Heart left ventricle (tissue), 16 donors: ENCODE results near the gene HAGHL. TPM values are rescaled to one million over a fixed set of nuclear protein-coding genes. Genes with fewer than 3 reads are reported as not detected.

Experiments
- ATAC-seq, 4 donors: fragments of 200-7000 bp; cut with Tn5 transposase; one replicate each; pipeline ENCODE4 v1.9.1; 2020 to 2022; ENCODE audit warnings: moderate library complexity in 4 of 4, mild to moderate bottlenecking in 3 of 4, moderate number of reproducible peaks in 1 of 4
- DNase-seq, 5 donors: peaks; one replicate each; pipeline ENCODE4 v3.0.0-alpha.2; 2020
- H3K27ac ChIP-seq, 12 donors: fragments of 200-600 bp; sonication (generic) in 4 of 12; one replicate each; pipeline versions ENCODE4 v1.5.0 to v1.8.0; 2016 to 2022; ENCODE audit warnings: mild to moderate bottlenecking in 2 of 12
- H3K27me3 ChIP-seq, 9 donors: fragments of 200-600 bp; sonication (generic) in 2 of 9; one replicate each; pipeline versions ENCODE4 v1.5.1 to v1.8.0; 2016 to 2022; ENCODE audit warnings: mild to moderate bottlenecking in 3 of 9
- H3K36me3 ChIP-seq, 9 donors: fragments of 200-600 bp; sonication (generic) in 2 of 9; one replicate each; pipeline versions ENCODE4 v1.5.0 to v1.8.0; 2018 to 2022; ENCODE audit warnings: mild to moderate bottlenecking in 2 of 9
- H3K4me1 ChIP-seq, 12 donors: fragments of 200-600 bp; sonication (generic) in 4 of 12; one replicate each; pipeline versions ENCODE4 v1.5.0 to v1.8.0; 2016 to 2022; ENCODE audit warnings: mild to moderate bottlenecking in 3 of 12
- H3K4me3 ChIP-seq, 12 donors: fragments of 200-600 bp; sonication (generic) in 4 of 12; one replicate each; pipeline versions ENCODE4 v1.5.0 to v1.8.0; 2017 to 2022; ENCODE audit warnings: mild to moderate bottlenecking in 9 of 12, moderate library complexity in 4 of 12
- H3K9me3 ChIP-seq, 12 donors: fragments of 200-600 bp; sonication (generic) in 4 of 12; one replicate each; pipeline versions ENCODE4 v1.5.0 to v1.8.0; 2016 to 2022; ENCODE audit warnings: mild to moderate bottlenecking in 1 of 12
- POLR2A ChIP-seq, 2 donors: fragments of 450-650 bp; IDR thresholded peaks; one replicate each; pipeline ENCODE4 v1.6.1; 2017; ENCODE audit warnings: antibody characterized with exemption in 2 of 2, mild to moderate bottlenecking in 2 of 2, moderate library complexity in 2 of 2
- WGBS, 4 donors: extraction: QIAGEN DNeasy Blood & Tissue Kit in 2 of 4; methylation state at CpG; one replicate each; pipeline versions ENCODE4 v1.1.5 to v1.1.7; 2013 to 2018; 5-methylcytosine and 5-hydroxymethylcytosine counted together
- intact Hi-C, 10 donors: fragments of 100-400 bp; cut with DNase I; formaldehyde crosslinking; loops; one replicate each; pipeline versions ENCODE4 v1.11.1 to v1.14.2; 2022
- microRNA counts, 2 donors: library from miRNA; unstranded; fragments of <30 nt; microRNA quantifications; one replicate each; lab custom pipeline; 2016
- microRNA-seq, 4 donors: library from miRNA; unstranded; fragments of <30 nt; microRNA quantifications; one replicate each; pipeline versions ENCODE4 to v1.2.0, GENCODE V29; 2017 to 2020
- polyA plus RNA-seq, 2 donors: library from polyadenylated mRNA; stranded (reverse); fragments of 200-250 nt; gene quantifications; one replicate each; pipeline ENCODE4 v1.2.3, GENCODE V29; 2013
- total RNA-seq, 9 donors: library from RNA; depleted of rRNA in 2 of 9; stranded (reverse); fragments of >200 nt in 2 of 9; fragmentation: NEBNext Ultra II Directional in 3 of 9; extraction: Animal tissue kit (Norgen Biotek cat#: 25700) in 3 of 9; gene quantifications; one replicate each; pipeline versions ENCODE4 v1.1.0 to v1.2.4, GENCODE V29; 2016 to 2023
- TF ChIP-seq, protein P1 (sequence below), 12 donors: fragments of 200-600 bp; sonication (generic) in 4 of 12; IDR thresholded peaks; one replicate each; pipeline versions ENCODE4 v1.5.0 to v1.8.0; 2018 to 2022; ENCODE audit warnings: antibody characterized with exemption in 12 of 12, mild to moderate bottlenecking in 5 of 12
- donor health status: ischemic (EF 13 %, LVEDD 7.1; RV severe dilation, severe dysfunction).
- donor health status: healthy with polysubstance abuse.
- donor health status: DM: no; HTN: yes; CAD: no.
- donor health status: DM: no; HTN: no; CAD: no.
- donor health status: ischemic (EF 25% LVEDD 6.9; RV normal size, moderate dysfunction).
- donor health status: ischemic (EF 25% LVEDD 5.7; RV mildly dilated, moderate dysfunction).
- donor health status: healthy.
- donor health status: DM: yes; HTN: yes; CAD: no.
- donor health status: ischemic (EF 35%, LVEDD 5.7; RV mildly dilated, moderate dysfunction).
- donor health status: nonischemic (EF 11% LVEDD 7.7; RV severe dilation, severe dysfunction).
- donor health status: DM: yes; HTN: yes; CAD: no.
- donor health status: PGD.
- donor health status: ischemic (EF 29% LVEDD 5.4; RV normal size, mild dysfunction).
- donor health status: nonischemic (EF 23%, LVEDD 6.1; RV moderate dilation, normal function).

HAGHL gene
- total and polyA plus RNA-seq, 11 donors = 5.0 to 44.2 (median 11.9) TPM

DNA sequence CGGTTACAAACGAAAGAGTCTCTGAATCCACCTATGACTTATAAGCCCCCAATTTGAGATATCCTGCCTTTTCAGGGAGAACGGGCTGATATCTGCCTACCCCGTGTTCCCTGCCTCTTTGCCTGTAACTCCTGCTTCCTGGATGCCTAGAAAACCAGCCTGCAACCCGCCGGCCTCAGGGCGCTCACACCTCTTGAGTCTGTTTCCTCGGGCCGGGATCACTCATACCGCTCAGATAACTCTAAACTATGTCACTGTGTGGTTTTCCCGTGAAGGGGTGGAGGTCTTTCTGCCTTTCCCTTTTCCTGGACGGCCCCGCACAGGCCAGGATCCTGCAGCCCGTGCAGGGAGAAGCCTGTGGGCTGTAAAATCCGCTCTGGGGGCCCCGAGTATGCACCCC lies 50.9 kb downstream of the HAGHL start:
- H3K27me3 ChIP-seq = peaks cover 3 to 55% (median 12%) of the 10 kb centered on the region in 9 donors
- intact Hi-C loops = no loop called here
- H3K4me3 ChIP-seq = no peak overlapping the region
- TF ChIP-seq, protein P1, sequence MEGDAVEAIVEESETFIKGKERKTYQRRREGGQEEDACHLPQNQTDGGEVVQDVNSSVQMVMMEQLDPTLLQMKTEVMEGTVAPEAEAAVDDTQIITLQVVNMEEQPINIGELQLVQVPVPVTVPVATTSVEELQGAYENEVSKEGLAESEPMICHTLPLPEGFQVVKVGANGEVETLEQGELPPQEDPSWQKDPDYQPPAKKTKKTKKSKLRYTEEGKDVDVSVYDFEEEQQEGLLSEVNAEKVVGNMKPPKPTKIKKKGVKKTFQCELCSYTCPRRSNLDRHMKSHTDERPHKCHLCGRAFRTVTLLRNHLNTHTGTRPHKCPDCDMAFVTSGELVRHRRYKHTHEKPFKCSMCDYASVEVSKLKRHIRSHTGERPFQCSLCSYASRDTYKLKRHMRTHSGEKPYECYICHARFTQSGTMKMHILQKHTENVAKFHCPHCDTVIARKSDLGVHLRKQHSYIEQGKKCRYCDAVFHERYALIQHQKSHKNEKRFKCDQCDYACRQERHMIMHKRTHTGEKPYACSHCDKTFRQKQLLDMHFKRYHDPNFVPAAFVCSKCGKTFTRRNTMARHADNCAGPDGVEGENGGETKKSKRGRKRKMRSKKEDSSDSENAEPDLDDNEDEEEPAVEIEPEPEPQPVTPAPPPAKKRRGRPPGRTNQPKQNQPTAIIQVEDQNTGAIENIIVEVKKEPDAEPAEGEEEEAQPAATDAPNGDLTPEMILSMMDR (IDR thresholded peaks at IDR 0.05) = no peak
- TF ChIP-seq POLR2A (IDR thresholded peaks at IDR 0.05) = no peak
- H3K4me1 ChIP-seq = no peaks in the 10 kb centered on the region
- ATAC-seq (no peak), DNase-seq (no peak)
- no peaks in the 10 kb centered on the region for H3K9me3 ChIP-seq
- no peaks in the 10 kb centered on the region for H3K36me3 ChIP-seq
- WGBS, 4 donors = 18 to 24% (median 23%) methylated on average over 15 to 16 of the region's 16 CpGs
- no peak overlapping the region for H3K27ac ChIP-seq

DNA sequence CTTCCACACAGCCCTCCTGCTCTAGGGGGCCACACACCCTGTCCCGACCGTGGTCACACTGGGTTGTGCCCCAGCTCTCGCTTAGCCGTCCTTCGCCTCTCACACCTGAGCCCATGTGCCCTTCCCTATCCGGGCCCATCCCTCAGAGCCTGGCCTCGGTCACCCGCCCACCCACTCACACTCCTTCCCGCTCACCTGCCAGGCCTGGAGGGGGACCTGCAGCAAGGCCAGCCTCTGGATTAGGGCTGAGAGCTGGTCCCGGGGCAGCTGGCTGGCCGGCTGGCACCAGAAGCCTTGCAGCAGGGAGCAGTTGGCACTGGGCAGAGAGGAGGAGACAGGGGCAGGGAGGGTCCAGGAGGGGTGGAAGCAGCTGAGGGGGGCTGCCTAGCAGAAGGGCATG lies 51.5 kb downstream of the HAGHL start:
- 77 to 84% (median 81%) methylated on average over 11 of the region's 11 CpGs for WGBS, 4 donors
- intact Hi-C loops = no loop called here
- Histone ChIP-seq H3K36me3 (no peaks in the 10 kb centered on the region), H3K4me3 (no peak overlapping the region), H3K27me3 (peaks cover 7 to 61% (median 12%) of the 10 kb centered on the region in 9 donors), H3K27ac (no peak overlapping the region), H3K9me3 (no peaks in the 10 kb centered on the region), H3K4me1 (peaks cover 0 to under 1% (median 0%) of the 10 kb centered on the region in 12 donors)
- no peak for TF ChIP-seq POLR2A (IDR thresholded peaks at IDR 0.05)
- TF ChIP-seq, protein P1 (IDR thresholded peaks at IDR 0.05) = no peak
- ATAC-seq (no peak), DNase-seq (no peak)

DNA sequence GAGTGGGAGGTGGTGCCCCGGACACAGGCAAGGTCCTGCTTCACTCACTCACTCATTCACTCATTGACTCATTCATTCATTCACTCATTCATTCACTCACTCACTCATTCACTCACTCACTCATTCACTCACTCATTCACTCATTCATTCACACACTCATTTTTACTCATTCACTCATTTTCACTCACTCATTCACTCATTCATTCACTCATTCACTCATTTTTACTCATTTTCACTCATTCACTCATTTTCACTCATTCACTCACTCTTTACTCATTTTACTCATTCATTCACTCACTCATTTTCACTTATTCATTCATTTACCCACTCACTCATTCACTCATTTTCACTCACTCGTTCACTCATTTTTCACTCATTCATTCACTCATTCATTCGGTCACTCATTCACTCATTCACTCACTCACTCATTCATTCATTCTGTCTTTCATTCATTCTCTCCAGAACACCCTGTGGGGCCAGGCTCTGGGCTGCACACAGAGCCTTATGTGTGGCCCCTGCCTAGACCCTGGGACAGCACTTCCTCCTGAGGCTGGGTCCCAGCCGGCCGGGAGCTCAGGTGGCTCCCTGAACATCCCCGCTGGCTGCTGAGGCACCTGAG lies 52.1 kb downstream of the HAGHL start:
- no peak for TF ChIP-seq POLR2A (IDR thresholded peaks at IDR 0.05)
- TF ChIP-seq, protein P1 (IDR thresholded peaks at IDR 0.05) = no peak
- DNase-seq (no peak), ATAC-seq (no peak)
- intact Hi-C loops = no loop called here
- H3K4me3 ChIP-seq = no peak overlapping the region
- WGBS, 4 donors = 83 to 92% (median 86%) methylated on average over 6 of the region's 6 CpGs
- H3K27me3 ChIP-seq = peaks cover 7 to 57% (median 12%) of the 10 kb centered on the region in 9 donors
- no peaks in the 10 kb centered on the region for H3K9me3 ChIP-seq
- H3K27ac ChIP-seq = no peak overlapping the region
- peaks cover 0 to 6% (median 0%) of the 10 kb centered on the region in 12 donors for H3K4me1 ChIP-seq
- no peaks in the 10 kb centered on the region for H3K36me3 ChIP-seq

MicroRNAs encoded within 50 kb of the gene (microRNA counts, 767-probe panel; counts per million panel counts)
- microRNA hsa-miR-662 (lab: Ali Mortazavi, UCI) = 1,458 to 1,569 counts per million in 2 donors

Small RNAs within 50 kb of the gene (microRNA-seq; reads per million reads assigned to microRNA genes)
- 0 reads per million in 4 donors for gene MIR662

Other genes starting within 250 kb of the HAGHL start
- 10 to 100 TPM; 12.0 to 35.5 (median 20.0) TPM for gene CAPN15, start 199.4 kb upstream of the HAGHL start, total RNA-seq
- 10 to 100 TPM; 20.8 to 26.0 TPM for gene CAPN15, start 199.4 kb upstream of the HAGHL start, polyA plus RNA-seq
- gene PRR35, start 166.7 kb upstream of the HAGHL start, total RNA-seq = not detected
- gene PRR35, start 166.7 kb upstream of the HAGHL start, polyA plus RNA-seq = not detected
- gene NHLRC4, start 160.1 kb upstream of the HAGHL start, total RNA-seq = under 1 TPM in 8 of 9 donors, not detected in 1; 0.23 to 0.86 (median 0.56) TPM
- gene NHLRC4, start 160.1 kb upstream of the HAGHL start, polyA plus RNA-seq = under 1 TPM; 0.46 to 0.50 TPM
- 10 to 100 TPM; 16.4 to 39.5 (median 22.0) TPM for gene PIGQ, start 157.1 kb upstream of the HAGHL start, total RNA-seq
- gene PIGQ, start 157.1 kb upstream of the HAGHL start, polyA plus RNA-seq = 10 to 100 TPM; 21.8 to 35.8 TPM
- gene RAB40C, start 137.0 kb upstream of the HAGHL start, total RNA-seq = 10 to 100 TPM; 10.2 to 17.8 (median 12.6) TPM
- 10 to 100 TPM; 15.2 to 22.0 TPM for gene RAB40C, start 137.0 kb upstream of the HAGHL start, polyA plus RNA-seq
- 1 to 10 TPM in 1 of 9 donors, under 1 TPM in 8; 0.15 to 1.1 (median 0.25) TPM for gene WFIKKN1, start 96.1 kb upstream of the HAGHL start, total RNA-seq
- gene WFIKKN1, start 96.1 kb upstream of the HAGHL start, polyA plus RNA-seq = under 1 TPM; 0.30 to 0.51 TPM
- gene METTL26, start 90.8 kb upstream of the HAGHL start, total RNA-seq = 100 to 1,000 TPM in 2 of 9 donors, 10 to 100 TPM in 7; 39.6 to 187 (median 44.7) TPM
- 100 to 1,000 TPM; 101 to 165 TPM for gene METTL26, start 90.8 kb upstream of the HAGHL start, polyA plus RNA-seq
- gene MCRIP2, start 85.3 kb upstream of the HAGHL start, total RNA-seq = 100 to 1,000 TPM in 4 of 9 donors, 10 to 100 TPM in 5; 52.3 to 219 (median 89.5) TPM
- gene MCRIP2, start 85.3 kb upstream of the HAGHL start, polyA plus RNA-seq = 100 to 1,000 TPM in 1 of 2 donors, 10 to 100 TPM in 1; 97.0 to 321 TPM
- 10 to 100 TPM in 2 of 9 donors, 1 to 10 TPM in 7; 3.7 to 17.4 (median 8.6) TPM for gene WDR90, start 77.7 kb upstream of the HAGHL start, total RNA-seq
- 10 to 100 TPM in 1 of 2 donors, 1 to 10 TPM in 1; 5.1 to 10.9 TPM for gene WDR90, start 77.7 kb upstream of the HAGHL start, polyA plus RNA-seq
- gene RHOT2, start 59.0 kb upstream of the HAGHL start, total RNA-seq = 100 to 1,000 TPM in 1 of 9 donors, 10 to 100 TPM in 8; 33.7 to 102 (median 83.5) TPM
- 100 to 1,000 TPM in 1 of 2 donors, 10 to 100 TPM in 1; 77.2 to 143 TPM for gene RHOT2, start 59.0 kb upstream of the HAGHL start, polyA plus RNA-seq
- gene RHBDL1, start 51.4 kb upstream of the HAGHL start, total RNA-seq = 1 to 10 TPM in 7 of 9 donors, under 1 TPM in 2; 0.72 to 2.7 (median 1.8) TPM
- 1 to 10 TPM in 1 of 2 donors, under 1 TPM in 1; 0.19 to 3.6 TPM for gene RHBDL1, start 51.4 kb upstream of the HAGHL start, polyA plus RNA-seq
- gene STUB1, start 46.7 kb upstream of the HAGHL start, total RNA-seq = 100 to 1,000 TPM in 8 of 9 donors, 10 to 100 TPM in 1; 93.7 to 198 (median 116) TPM
- gene STUB1, start 46.7 kb upstream of the HAGHL start, polyA plus RNA-seq = 100 to 1,000 TPM; 107 to 159 TPM
- 100 to 1,000 TPM in 1 of 9 donors, 10 to 100 TPM in 8; 37.5 to 103 (median 44.1) TPM for gene JMJD8, start 42.8 kb upstream of the HAGHL start, total RNA-seq
- 10 to 100 TPM; 36.2 to 66.6 TPM for gene JMJD8, start 42.8 kb upstream of the HAGHL start, polyA plus RNA-seq
- 10 to 100 TPM in 4 of 9 donors, 1 to 10 TPM in 5; 7.0 to 16.6 (median 9.2) TPM for gene WDR24, start 36.7 kb upstream of the HAGHL start, total RNA-seq
- gene WDR24, start 36.7 kb upstream of the HAGHL start, polyA plus RNA-seq = 10 to 100 TPM in 1 of 2 donors, 1 to 10 TPM in 1; 5.6 to 10.5 TPM
- gene FBXL16, start 21.3 kb upstream of the HAGHL start, total RNA-seq = under 1 TPM in 3 of 9 donors, not detected in 6; 0.59 to 1.00 (median 0.60) TPM
- under 1 TPM; 0.03 to 0.11 TPM for gene FBXL16, start 21.3 kb upstream of the HAGHL start, polyA plus RNA-seq
- gene METRN, start 12.0 kb upstream of the HAGHL start, total RNA-seq = 10 to 100 TPM; 50.5 to 79.4 (median 60.7) TPM
- gene METRN, start 12.0 kb upstream of the HAGHL start, polyA plus RNA-seq = 10 to 100 TPM; 31.2 to 69.0 TPM
- gene ANTKMT, start 6.0 kb upstream of the HAGHL start, total RNA-seq = 10 to 100 TPM; 30.2 to 48.6 (median 36.0) TPM
- 10 to 100 TPM; 22.9 to 42.4 TPM for gene ANTKMT, start 6.0 kb upstream of the HAGHL start, polyA plus RNA-seq
- gene CCDC78, start 663 bp upstream of the HAGHL start, total RNA-seq = 1 to 10 TPM in 1 of 9 donors, under 1 TPM in 5, not detected in 3; 0.35 to 1.3 (median 0.54) TPM
- 1 to 10 TPM in 1 of 2 donors, under 1 TPM in 1; 0.60 to 1.3 TPM for gene CCDC78, start 663 bp upstream of the HAGHL start, polyA plus RNA-seq
- 10 to 100 TPM; 21.4 to 33.1 (median 26.8) TPM for gene CIAO3, start 13.9 kb downstream of the HAGHL start, total RNA-seq
- 10 to 100 TPM; 36.0 to 41.5 TPM for gene CIAO3, start 13.9 kb downstream of the HAGHL start, polyA plus RNA-seq
- 10 to 100 TPM in 1 of 9 donors, under 1 TPM in 2, not detected in 6; 0.48 to 82.2 (median 0.50) TPM for gene MSLN, start 33.6 kb downstream of the HAGHL start, total RNA-seq
- gene MSLN, start 33.6 kb downstream of the HAGHL start, polyA plus RNA-seq = not detected
- 10 to 100 TPM in 4 of 9 donors, 1 to 10 TPM in 5; 7.1 to 19.4 (median 9.9) TPM for gene RPUSD1, start 61.3 kb downstream of the HAGHL start, total RNA-seq
- gene RPUSD1, start 61.3 kb downstream of the HAGHL start, polyA plus RNA-seq = 10 to 100 TPM; 12.5 to 25.7 TPM
- 10 to 100 TPM in 2 of 9 donors, 1 to 10 TPM in 6, under 1 TPM in 1; 0.83 to 15.0 (median 4.0) TPM for gene CHTF18, start 61.5 kb downstream of the HAGHL start, total RNA-seq
- 1 to 10 TPM; 2.6 to 3.9 TPM for gene CHTF18, start 61.5 kb downstream of the HAGHL start, polyA plus RNA-seq
- not detected for gene GNG13, start 73.6 kb downstream of the HAGHL start, total RNA-seq
- gene GNG13, start 73.6 kb downstream of the HAGHL start, polyA plus RNA-seq = not detected
- 10 to 100 TPM in 3 of 9 donors, 1 to 10 TPM in 6; 4.3 to 19.2 (median 7.4) TPM for gene LMF1, start 243.9 kb downstream of the HAGHL start, total RNA-seq
- gene LMF1, start 243.9 kb downstream of the HAGHL start, polyA plus RNA-seq = 1 to 10 TPM; 5.3 to 6.1 TPM